CD8-positive, alpha-beta memory T cell (primary cell): ENCODE measurements around the gene DAG1. TPM values are rescaled to one million over a fixed set of nuclear protein-coding genes. Genes with fewer than 3 reads are reported as not detected.

Experiments
- CTCF ChIA-PET: fragments of 350-600 bp; sonication (Branson Sonifier 250); formaldehyde crosslinking; loops from one replicate; lab custom pipeline; 2021; ENCODE audit warnings: antibody characterized with exemption; lab: Charles Lee
- POLR2A ChIA-PET: fragments of 350-600 bp; sonication (Branson Sonifier 250); formaldehyde crosslinking; loops from one replicate; lab custom pipeline; 2021; ENCODE audit warnings: antibody characterized with exemption; lab: Charles Lee
- DNase-seq, 5 donors: peaks; one replicate each; pipeline versions ENCODE4 v3.0.0 to v3.0.0-alpha.2; 2020 to 2022; ENCODE audit warnings: mixed read lengths in 1 of 5
- H3K27ac ChIP-seq: one replicate; pipeline ENCODE4 v1.7.0; 2013; ENCODE audit warnings: low read depth, mild to moderate bottlenecking, low read length, moderate library complexity
- H3K27me3 ChIP-seq: 2 replicates; pipeline ENCODE4 v1.7.0; 2013; ENCODE audit warnings: low read length, mild to moderate bottlenecking; ENCODE audit not compliant: insufficient read depth, poor library complexity, severe bottlenecking
- H3K36me3 ChIP-seq: 2 replicates; pipeline ENCODE4 v1.7.0; 2013; ENCODE audit warnings: mild to moderate bottlenecking, low read length, moderate library complexity; ENCODE audit not compliant: insufficient read depth
- H3K4me1 ChIP-seq: 2 replicates; pipeline ENCODE4 v1.7.0; 2013; ENCODE audit warnings: mild to moderate bottlenecking, low read length, moderate library complexity; ENCODE audit not compliant: insufficient read depth
- H3K4me3 ChIP-seq: 2 replicates; pipeline ENCODE4 v1.7.0; 2013; ENCODE audit warnings: mild to moderate bottlenecking, low read length
- H3K9me3 ChIP-seq: 2 replicates; pipeline ENCODE4 v1.7.0; 2013; ENCODE audit warnings: mild to moderate bottlenecking, low read length
- H3K27ac Mint-ChIP-seq, 8 donors: one replicate each; pipeline ENCODE4 v1.8.0; 2020 to 2021; ENCODE audit warnings: mixed read lengths in 8 of 8, mild to moderate bottlenecking in 6 of 8, inconsistent platforms in 3 of 8, moderate library complexity in 3 of 8
- H3K27me3 Mint-ChIP-seq, 2 donors: one replicate each; pipeline ENCODE4 v1.8.0; 2020 to 2021; ENCODE audit warnings: mixed read lengths in 2 of 2, mild to moderate bottlenecking in 1 of 2, moderate library complexity in 1 of 2
- H3K36me3 Mint-ChIP-seq, 3 donors: one replicate each; pipeline ENCODE4 v1.8.0; 2020 to 2021; ENCODE audit warnings: mixed read lengths in 3 of 3, inconsistent platforms in 1 of 3, mild to moderate bottlenecking in 1 of 3
- H3K4me1 Mint-ChIP-seq, 3 donors: one replicate each; pipeline ENCODE4 v1.8.0; 2020 to 2021; ENCODE audit warnings: mixed read lengths in 3 of 3, inconsistent platforms in 1 of 3, mild to moderate bottlenecking in 1 of 3
- H3K4me3 Mint-ChIP-seq, 7 donors: one replicate each; pipeline ENCODE4 v1.8.0; 2020 to 2021; ENCODE audit warnings: mixed read lengths in 7 of 7, mild to moderate bottlenecking in 6 of 7, moderate library complexity in 4 of 7, inconsistent platforms in 2 of 7
- H3K9me3 Mint-ChIP-seq, 5 donors: one replicate each; pipeline ENCODE4 v1.8.0; 2020 to 2022; ENCODE audit warnings: mixed read lengths in 5 of 5, mild to moderate bottlenecking in 3 of 5, moderate library complexity in 2 of 5, inconsistent platforms in 1 of 5
- polyA plus RNA-seq: library from polyadenylated mRNA; unstranded; fragments of 300-500 nt; fragmentation: Illumina TruSeq; gene quantifications from one replicate; pipeline ENCODE4 v1.2.3, GENCODE V29; 2021
- total RNA-seq, 2 experiments: library from RNA; stranded (reverse); gene quantifications; one replicate each; pipeline ENCODE4 v1.2.3, GENCODE V29; 2021

Gene DAG1
- total and polyA plus RNA-seq, 3 experiments from 2014 or later, result 7.5 to 21.2 (median 20.9) TPM

DNA sequence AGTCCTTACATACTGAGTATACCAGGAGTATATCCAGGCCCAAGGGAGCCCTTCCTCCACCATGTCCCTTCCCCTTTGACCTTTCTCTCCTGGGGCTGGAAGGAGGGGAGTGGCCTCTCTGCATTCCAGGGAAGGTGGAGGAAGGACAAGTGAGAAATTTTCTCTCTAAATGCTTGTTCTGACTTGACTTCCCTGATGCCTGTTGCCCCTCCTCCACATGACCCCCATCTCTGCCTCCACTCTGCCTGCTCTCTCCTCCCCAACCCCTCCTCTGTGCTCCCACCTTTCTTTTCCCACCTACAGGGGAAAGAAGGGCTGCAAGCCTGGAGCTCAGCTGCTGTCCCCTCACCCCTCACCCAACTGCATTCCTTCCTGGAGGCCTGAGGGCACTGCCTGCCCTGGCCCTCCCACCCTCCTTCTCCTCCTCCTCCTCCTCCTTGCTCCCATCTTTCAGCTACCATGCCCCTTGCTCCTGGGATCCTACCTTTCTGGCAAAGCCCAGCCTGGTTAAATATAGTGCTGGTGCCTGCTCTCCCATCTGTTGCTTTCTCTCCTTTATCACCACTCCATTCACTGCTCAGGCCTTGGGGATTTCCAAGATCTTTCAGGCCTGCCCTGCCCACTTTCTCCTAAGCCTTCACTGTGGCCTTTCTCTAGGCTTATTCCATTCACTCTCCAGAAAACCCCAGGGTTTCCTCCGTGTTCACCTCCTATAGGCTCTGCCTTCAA is 8.5 kb upstream of the DAG1 start:
- DNase-seq, result no peak
- Mint-ChIP-seq H3K4me1 (no peaks in the 10 kb centered on the region), H3K36me3 (no peaks in the 10 kb centered on the region), H3K27ac (peak overlapping the region in 1 of 8 donors; percentile 58), H3K9me3 (no peaks in the 10 kb centered on the region), H3K4me3 (no peak overlapping the region), H3K27me3 (no peaks in the 10 kb centered on the region)
- CTCF ChIA-PET, result interaction anchor here (1.1 to 2.0 kb wide), 2 partner anchors 9 to 12 kb away, joined by 3 to 8 read pairs; partner anchors contain the start of gene DAG1
- Histone ChIP-seq H3K27ac (peak overlapping the region; percentile 16), H3K9me3 (no peaks in the 10 kb centered on the region), H3K36me3 (no peaks in the 10 kb centered on the region), H3K4me3 (no peak overlapping the region), H3K27me3 (no peaks in the 10 kb centered on the region), H3K4me1 (no peaks in the 10 kb centered on the region)
- POLR2A ChIA-PET, result no interaction called here

DNA sequence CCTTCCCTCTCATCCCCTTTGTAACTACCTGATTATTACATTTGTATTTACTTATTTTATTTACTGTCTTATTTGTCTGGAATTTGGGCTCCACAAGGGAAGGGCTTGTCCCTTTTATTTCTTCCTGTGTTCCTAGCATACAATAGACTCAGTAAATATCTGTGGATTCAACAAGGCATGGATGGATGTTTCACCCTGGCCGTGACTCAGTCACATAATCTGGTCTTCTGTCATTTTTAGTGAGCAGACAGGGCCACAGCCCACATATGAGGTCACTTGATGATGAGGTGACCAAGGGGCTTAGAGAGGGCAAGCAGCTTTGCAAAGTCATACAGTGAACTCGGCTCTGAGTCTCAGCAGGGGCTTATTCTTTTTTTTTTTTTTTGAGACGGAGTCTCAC is 7.8 kb upstream of the DAG1 start:
- no peaks in the 10 kb centered on the region for H3K4me1 Mint-ChIP-seq
- Histone ChIP-seq H3K4me3 (no peak overlapping the region), H3K9me3 (no peaks in the 10 kb centered on the region), H3K4me1 (no peaks in the 10 kb centered on the region), H3K27ac (peak overlapping the region; percentile 16), H3K27me3 (no peaks in the 10 kb centered on the region), H3K36me3 (no peaks in the 10 kb centered on the region)
- H3K36me3 Mint-ChIP-seq, result no peaks in the 10 kb centered on the region
- no peaks in the 10 kb centered on the region for H3K9me3 Mint-ChIP-seq
- no peaks in the 10 kb centered on the region for H3K27me3 Mint-ChIP-seq
- DNase-seq, result no peak
- ChIA-PET CTCF (interaction anchor here (1.1 kb wide), 1 partner anchor 8 kb away, joined by 3 read pairs; the partner anchor contains the start of gene DAG1), POLR2A (no interaction called here)
- H3K4me3 Mint-ChIP-seq, result no peak overlapping the region
- H3K27ac Mint-ChIP-seq, result peak overlapping the region in 1 of 8 donors; percentile 35

DNA sequence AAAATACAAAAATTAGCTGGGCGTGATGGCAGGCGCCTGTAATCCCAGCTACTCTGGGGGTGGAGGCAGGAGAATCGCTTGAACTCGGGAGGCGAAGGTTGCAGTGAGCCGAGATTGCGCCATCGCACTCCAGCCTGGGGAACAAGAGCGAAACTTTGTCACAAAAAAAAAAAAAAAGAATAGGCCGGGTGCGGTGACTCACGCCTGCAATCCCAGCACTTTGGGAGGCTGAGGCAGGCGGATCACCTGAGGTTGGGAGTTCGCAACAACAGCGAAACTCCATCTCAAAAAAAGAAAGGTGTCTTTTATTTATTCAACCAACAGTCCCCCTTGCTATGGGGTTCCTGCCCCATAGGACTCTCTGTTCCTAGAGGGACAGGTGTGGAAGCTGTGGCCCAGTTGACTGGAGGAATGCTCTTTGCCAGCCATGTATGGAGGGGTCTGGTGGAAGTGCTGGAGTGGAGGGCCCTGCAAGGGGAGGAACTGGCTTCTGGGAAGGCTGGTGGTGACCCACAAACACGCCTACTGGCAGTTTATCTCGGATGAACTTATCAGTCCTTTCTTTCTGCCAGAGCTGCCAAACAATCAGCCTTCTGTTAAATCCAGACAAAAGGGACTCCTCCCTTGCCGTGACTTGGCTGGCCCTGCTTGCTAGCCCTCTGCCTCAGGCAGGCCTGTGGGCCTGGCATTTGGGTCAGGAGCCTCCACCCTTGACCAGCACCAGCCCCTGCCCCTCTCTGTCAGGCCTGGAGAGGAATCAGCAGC is 4.6 kb upstream of the DAG1 start:
- Mint-ChIP-seq H3K4me3 (no peak overlapping the region), H3K9me3 (no peaks in the 10 kb centered on the region), H3K27ac (peak overlapping the region in 1 of 8 donors; percentile 61), H3K4me1 (peaks cover 6 to 7% (median 7%) of the 10 kb centered on the region in 3 donors), H3K36me3 (peaks cover 0 to 2% (median 0%) of the 10 kb centered on the region in 3 donors), H3K27me3 (no peaks in the 10 kb centered on the region)
- H3K27ac ChIP-seq, result no peak overlapping the region
- POLR2A ChIA-PET, result no interaction called here
- CTCF ChIA-PET, result no interaction called here
- no peak for DNase-seq
- no peak overlapping the region for H3K4me3 ChIP-seq
- H3K36me3 ChIP-seq, result no peaks in the 10 kb centered on the region
- H3K27me3 ChIP-seq, result no peaks in the 10 kb centered on the region
- H3K9me3 ChIP-seq, result no peaks in the 10 kb centered on the region
- H3K4me1 ChIP-seq, result peaks cover 8% of the 10 kb centered on the region

DNA sequence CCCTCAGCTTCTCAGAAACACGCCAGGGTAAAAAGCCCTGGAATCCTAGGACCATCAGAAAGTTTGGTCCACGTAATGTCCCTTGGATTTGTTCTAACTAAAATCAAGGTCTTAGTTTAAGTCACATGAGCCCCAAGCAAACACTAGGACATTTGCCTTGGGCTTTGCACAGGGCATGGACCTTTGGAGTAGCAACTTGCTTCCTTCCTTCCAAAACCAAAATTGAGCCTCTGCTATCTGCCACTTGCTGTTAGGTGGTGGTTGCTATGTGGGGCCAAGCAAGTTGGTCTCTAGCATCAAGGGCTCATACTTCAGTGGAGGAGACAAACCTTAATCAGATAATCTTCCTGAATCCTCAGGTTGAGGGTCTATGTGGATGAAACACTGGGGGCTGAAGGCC is 4.0 kb upstream of the DAG1 start:
- CTCF ChIA-PET, result no interaction called here
- Mint-ChIP-seq H3K4me3 (no peak overlapping the region), H3K4me1 (peaks cover 10 to 12% (median 11%) of the 10 kb centered on the region in 3 donors), H3K27ac (no peak overlapping the region), H3K27me3 (no peaks in the 10 kb centered on the region), H3K9me3 (no peaks in the 10 kb centered on the region), H3K36me3 (peaks cover 0 to 5% (median 0%) of the 10 kb centered on the region in 3 donors)
- no peaks in the 10 kb centered on the region for H3K27me3 ChIP-seq
- peaks cover 12% of the 10 kb centered on the region for H3K4me1 ChIP-seq
- POLR2A ChIA-PET, result no interaction called here
- DNase-seq, result no peak
- no peaks in the 10 kb centered on the region for H3K9me3 ChIP-seq
- H3K36me3 ChIP-seq, result no peaks in the 10 kb centered on the region
- no peak overlapping the region for H3K4me3 ChIP-seq
- H3K27ac ChIP-seq, result no peak overlapping the region

DNA sequence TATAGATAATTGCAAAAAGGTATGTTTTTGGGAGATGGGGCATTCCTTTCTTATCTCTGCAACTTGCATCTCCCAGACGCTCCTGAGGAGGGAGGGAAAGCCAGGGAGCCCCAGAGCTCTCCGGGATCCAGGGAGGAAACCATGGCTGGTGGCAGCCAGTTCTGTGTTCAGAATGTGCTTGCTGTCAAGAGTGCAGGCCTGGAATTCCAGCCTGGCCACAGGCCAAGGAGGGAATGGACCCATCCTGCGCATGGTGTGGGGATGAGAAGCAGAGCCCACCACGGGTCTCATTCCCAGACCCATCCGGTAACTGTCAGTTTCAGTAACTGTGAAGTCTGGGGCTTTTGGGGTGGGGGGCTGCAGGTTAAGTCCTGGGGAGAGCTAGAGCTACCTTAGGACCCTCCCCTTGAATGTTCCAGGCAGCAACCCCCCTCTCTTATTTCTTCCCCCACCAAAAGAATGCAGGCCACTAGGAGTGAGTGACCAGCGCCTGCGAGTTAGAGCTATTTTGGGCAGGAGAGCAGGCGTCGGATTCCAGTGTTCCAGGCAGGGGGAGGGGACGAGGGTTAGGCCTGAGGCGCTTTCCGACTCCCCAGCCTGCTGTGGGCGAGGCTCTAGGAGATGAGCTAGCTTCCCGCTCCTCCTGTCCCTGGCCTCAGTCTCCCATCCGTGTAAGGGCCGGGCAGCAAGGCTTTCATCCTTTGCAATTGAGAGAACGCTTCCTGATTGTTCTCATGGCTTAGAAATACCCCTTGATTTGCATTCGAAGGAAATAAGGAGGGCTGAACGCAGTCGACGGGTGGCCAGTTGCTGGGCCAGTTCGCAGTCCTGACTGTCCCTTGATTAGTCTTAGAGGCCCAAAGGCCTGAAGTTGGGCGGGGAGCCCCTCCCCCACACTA is 781 bp upstream of the DAG1 start:
- CTCF ChIA-PET, result interaction anchor here (1.1 to 1.4 kb wide), 3 partner anchors 8 to 298 kb away, joined by 3 to 5 read pairs (median 3); partner anchors contain the start of genes KLHDC8B, RHOA and TCTA
- POLR2A ChIA-PET, result interaction anchor here (0.6 to 2.4 kb wide), 7 partner anchors 15 to 375 kb away, joined by 3 to 23 read pairs (median 4); partner anchors contain the start of genes NICN1, QRICH1, RHOA and TCTA
- H3K4me3 ChIP-seq, result peak overlapping the region; percentile 96

DNA sequence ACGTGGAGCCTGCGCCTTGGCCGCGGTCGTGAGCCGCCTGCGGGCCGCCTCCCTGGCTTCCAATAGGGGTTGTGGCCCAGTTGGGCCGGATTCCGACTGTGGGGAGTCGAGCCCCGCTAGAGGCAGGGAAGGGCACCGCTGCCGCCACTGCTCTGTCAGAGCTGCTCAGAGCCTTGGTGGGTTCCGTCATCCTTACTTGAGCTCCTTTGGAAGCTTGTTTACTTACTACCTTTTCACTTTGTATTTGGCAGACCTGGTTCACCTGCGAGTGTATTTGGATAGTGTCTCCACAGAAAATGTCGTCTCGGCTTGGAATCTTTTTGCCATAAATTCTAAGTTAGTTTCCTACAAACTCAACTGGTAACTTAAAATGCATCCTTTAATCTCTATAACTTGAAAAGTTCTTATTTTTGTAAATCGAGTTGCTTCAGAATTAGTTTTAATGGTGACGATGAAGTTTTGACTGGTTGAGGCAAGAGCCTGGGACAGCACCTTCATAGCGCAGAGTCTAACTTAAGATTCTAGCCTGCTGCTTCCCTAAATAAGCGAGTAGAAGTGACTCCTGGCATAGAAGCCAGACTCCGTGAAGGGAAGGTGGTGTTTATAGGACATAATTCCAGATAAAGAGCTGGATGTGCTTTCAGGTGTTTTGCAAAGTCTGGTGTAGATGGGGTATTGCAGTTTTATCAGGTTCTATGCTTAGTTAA is 800 bp downstream of the DAG1 start:
- Histone ChIP-seq H3K9me3 (no peaks in the 10 kb centered on the region), H3K36me3 (no peaks in the 10 kb centered on the region), H3K27ac (peak overlapping the region; percentile 82), H3K4me1 (peaks cover 25% of the 10 kb centered on the region), H3K4me3 (peak overlapping the region; percentile 87), H3K27me3 (no peaks in the 10 kb centered on the region)
- CTCF ChIA-PET, result interaction anchor here (0.5 to 1.4 kb wide), 4 partner anchors 9 to 64 kb away, joined by 3 to 5 read pairs (median 3); partner anchors contain the start of genes RHOA and TCTA
- Mint-ChIP-seq H3K9me3 (no peaks in the 10 kb centered on the region), H3K4me1 (peaks cover 22 to 28% (median 25%) of the 10 kb centered on the region in 3 donors), H3K27ac (peak overlapping the region; percentile 87 to 98 (median 94)), H3K4me3 (peak overlapping the region; percentile 86 to 95 (median 90)), H3K27me3 (no peaks in the 10 kb centered on the region), H3K36me3 (peaks cover 0 to 12% (median 0%) of the 10 kb centered on the region in 3 donors)
- no peak for DNase-seq
- POLR2A ChIA-PET, result interaction anchor here (1.2 to 2.4 kb wide), 3 partner anchors 42 to 350 kb away, joined by 4 to 23 read pairs (median 4); partner anchors contain the start of genes NICN1, USP19 and USP4

More for the DNA sequence above, 781 bp upstream of the DAG1 start:
- Histone ChIP-seq H3K27me3 (no peaks in the 10 kb centered on the region), H3K4me1 (peaks cover 25% of the 10 kb centered on the region), H3K9me3 (no peaks in the 10 kb centered on the region), H3K27ac (peak overlapping the region; percentile 80), H3K36me3 (no peaks in the 10 kb centered on the region)
- peaks cover 22 to 26% (median 24%) of the 10 kb centered on the region in 3 donors for H3K4me1 Mint-ChIP-seq
- H3K4me3 Mint-ChIP-seq, result peak overlapping the region; percentile 87 to 95 (median 90)
- H3K27me3 Mint-ChIP-seq, result no peaks in the 10 kb centered on the region
- DNase-seq, result peak in 1 of 5 donors; percentile 52
- no peaks in the 10 kb centered on the region for H3K9me3 Mint-ChIP-seq
- peak overlapping the region; percentile 89 to 97 (median 92) for H3K27ac Mint-ChIP-seq
- H3K36me3 Mint-ChIP-seq, result peaks cover 0 to 11% (median 0%) of the 10 kb centered on the region in 3 donors
